H1 (cell line): ENCODE measurements around the gene SRSF7. TPM values are rescaled to one million over a fixed set of nuclear protein-coding genes. Genes with fewer than 3 reads are reported as not detected.

Experiments
- CTCF ChIA-PET: fragments of 300-600 bp; sonication (Branson Sonifier 250); formaldehyde crosslinking; loops from one replicate; lab custom pipeline; 2021; ENCODE audit not compliant: partially characterized antibody; lab: Charles Lee
- POLR2A ChIA-PET: fragments of 300-600 bp; sonication (Branson Sonifier 250); formaldehyde crosslinking; loops from one replicate; lab custom pipeline; 2021; ENCODE audit warnings: inconsistent platforms; ENCODE audit not compliant: partially characterized antibody; lab: Charles Lee
- DNase-seq, 2 experiments: peaks; one replicate each; pipeline versions ENCODE4 v3.0.0 to v3.0.0-alpha.2; 2010 to 2022; ENCODE audit warnings: low spot score in 2 of 2, low read depth in 1 of 2, mixed read lengths in 1 of 2
- FAIRE-seq: peaks from 2 replicates; lab custom pipeline; 2011; peaks lifted over from hg19 to GRCh38; lab: Jason Lieb, UNC
- H2AFZ ChIP-seq: 2 replicates; pipeline ENCODE4 v1.8.1; 2012; ENCODE audit warnings: low read length, inconsistent platforms
- H2AK5ac ChIP-seq: 2 replicates; pipeline ENCODE4 v1.6.1; 2013; ENCODE audit warnings: low read depth, low read length
- H2BK120ac ChIP-seq: replicated peaks from 2 replicates; pipeline ENCODE3; 2013; ENCODE audit warnings: low read depth, low read length, inconsistent platforms
- H2BK12ac ChIP-seq: 2 replicates; pipeline ENCODE4 v1.6.1; 2013; ENCODE audit warnings: low read depth, low read length
- H2BK15ac ChIP-seq: 2 replicates; pipeline ENCODE4 v1.6.1; 2013; ENCODE audit warnings: low read length
- H2BK20ac ChIP-seq: 2 replicates; pipeline ENCODE4 v1.6.1; 2013; ENCODE audit warnings: low read length
- H2BK5ac ChIP-seq: 2 replicates; pipeline ENCODE4 v1.6.1; 2013; ENCODE audit warnings: low read depth, low read length
- H3K14ac ChIP-seq: 2 replicates; pipeline ENCODE4 v1.6.1; 2013; ENCODE audit warnings: inconsistent platforms; ENCODE audit not compliant: insufficient read length
- H3K18ac ChIP-seq: 2 replicates; pipeline ENCODE4 v1.6.1; 2013; ENCODE audit warnings: low read length; ENCODE audit errors: extremely low read depth
- H3K23ac ChIP-seq: 2 replicates; pipeline ENCODE4 v1.6.1; 2013; ENCODE audit warnings: inconsistent platforms; ENCODE audit not compliant: insufficient read length
- H3K23me2 ChIP-seq: 2 replicates; pipeline ENCODE4 v1.6.1; 2013; ENCODE audit warnings: low read depth, low read length
- H3K27ac ChIP-seq: 2 replicates; pipeline ENCODE4 v1.6.1; 2011; ENCODE audit warnings: low read depth, low read length, inconsistent platforms
- H3K27me3 ChIP-seq, 4 experiments: replicated peaks in 1 of 4; 1 replicate in 1 of 4; 2 replicates in 3 of 4; pipeline versions ENCODE4 v1.6.1 to v1.8.1; 2011 to 2013; ENCODE audit warnings: low read length in 3 of 4, mild to moderate bottlenecking in 3 of 4, inconsistent platforms in 2 of 4, mixed read lengths in 2 of 4, moderate library complexity in 1 of 4; ENCODE audit not compliant: control insufficient read depth in 3 of 4, insufficient read depth in 3 of 4; ENCODE audit errors: extremely low read depth in 1 of 4
- H3K36me3 ChIP-seq, 4 experiments: 2 replicates each; pipeline versions ENCODE4 v1.6.1 to v1.8.1; 2011 to 2013; ENCODE audit warnings: mild to moderate bottlenecking in 4 of 4, low read length in 3 of 4, moderate library complexity in 2 of 4, control low read depth in 1 of 4, inconsistent platforms in 1 of 4; ENCODE audit not compliant: insufficient read depth in 4 of 4, control insufficient read depth in 2 of 4
- H3K4ac ChIP-seq: replicated peaks from 2 replicates; pipeline ENCODE3; 2013; ENCODE audit warnings: low read length, low read depth, mixed read lengths, inconsistent platforms; ENCODE audit not compliant: insufficient read length
- H3K4me1 ChIP-seq, 4 experiments: replicated peaks in 1 of 4; 1 replicate in 1 of 4; 2 replicates in 3 of 4; pipeline versions ENCODE4 v1.6.1 to v1.8.1; 2011 to 2013; ENCODE audit warnings: low read length in 3 of 4, inconsistent platforms in 2 of 4, mixed read lengths in 1 of 4; ENCODE audit not compliant: insufficient read depth in 4 of 4, control insufficient read depth in 3 of 4
- H3K4me2 ChIP-seq, 2 experiments: 2 replicates each; pipeline versions ENCODE4 v1.6.1 to v1.8.1; 2011 to 2013; ENCODE audit warnings: low read depth in 2 of 2, low read length in 2 of 2, control low read depth in 1 of 2, inconsistent platforms in 1 of 2, mild to moderate bottlenecking in 1 of 2; ENCODE audit not compliant: insufficient read depth in 1 of 2
- H3K4me3 ChIP-seq, 4 experiments: fragments of 200-600, 300-600 bp in 1 of 4; sonication (generic), shearing (Covaris generic), sonication (Bioruptor Twin) in 1 of 4; 2 replicates each; pipeline versions ENCODE4 v1.5.1 to v1.8.1; 2011 to 2016; ENCODE audit warnings: low read length in 4 of 4, low read depth in 3 of 4, control low read depth in 2 of 4, inconsistent platforms in 2 of 4, mild to moderate bottlenecking in 2 of 4, mixed read lengths in 1 of 4, moderate library complexity in 1 of 4; ENCODE audit not compliant: insufficient read depth in 2 of 4; ENCODE audit errors: extremely low read depth in 1 of 4
- H3K56ac ChIP-seq: replicated peaks from 2 replicates; pipeline ENCODE3; 2013; ENCODE audit warnings: low read depth, mild to moderate bottlenecking, mixed read lengths, low read length, inconsistent platforms; ENCODE audit not compliant: insufficient read length
- H3K79me1 ChIP-seq: 2 replicates; pipeline ENCODE4 v1.6.1; 2013; ENCODE audit warnings: low read depth, low read length, control low read depth
- H3K79me2 ChIP-seq, 2 experiments: 2 replicates each; pipeline versions ENCODE4 v1.6.1 to v1.8.1; 2012 to 2013; ENCODE audit warnings: low read length in 2 of 2, mild to moderate bottlenecking in 2 of 2, inconsistent platforms in 1 of 2; ENCODE audit not compliant: insufficient read depth in 2 of 2, control insufficient read depth in 1 of 2
- H3K9ac ChIP-seq, 4 experiments: replicated peaks in 1 of 4; 1 replicate in 1 of 4; 2 replicates in 3 of 4; pipeline versions ENCODE4 v1.6.1 to v1.8.1; 2011 to 2013; ENCODE audit warnings: low read depth in 3 of 4, low read length in 3 of 4, control low read depth in 2 of 4, mild to moderate bottlenecking in 2 of 4, moderate library complexity in 2 of 4, inconsistent platforms in 1 of 4; ENCODE audit errors: extremely low read depth in 1 of 4
- H3K9me3 ChIP-seq, 2 experiments: 2 replicates each; pipeline versions ENCODE4 v1.6.1 to v1.8.1; 2012 to 2013; ENCODE audit warnings: mild to moderate bottlenecking in 2 of 2, moderate library complexity in 2 of 2, control low read depth in 1 of 2, inconsistent platforms in 1 of 2, low read depth in 1 of 2, low read length in 1 of 2, mixed read lengths in 1 of 2; ENCODE audit not compliant: insufficient read depth in 2 of 2
- H4K20me1 ChIP-seq, 2 experiments: replicated peaks in 1 of 2; 2 replicates each; pipeline versions ENCODE3 to v1.8.1; 2011 to 2013; ENCODE audit warnings: inconsistent platforms in 2 of 2, low read length in 2 of 2, mild to moderate bottlenecking in 1 of 2; ENCODE audit not compliant: insufficient read depth in 2 of 2, control insufficient read depth in 1 of 2
- H4K5ac ChIP-seq: 2 replicates; pipeline ENCODE4 v1.6.1; 2013; ENCODE audit warnings: low read length, low read depth, mixed read lengths, inconsistent platforms; ENCODE audit not compliant: insufficient read length
- H4K8ac ChIP-seq: 2 replicates; pipeline ENCODE4 v1.8.0; 2013; ENCODE audit warnings: mild to moderate bottlenecking, moderate library complexity, low read length, inconsistent platforms; ENCODE audit not compliant: insufficient read depth; ENCODE audit errors: extremely low read depth
- H4K91ac ChIP-seq: replicated peaks from 2 replicates; pipeline ENCODE3; 2013; ENCODE audit warnings: low read length, mixed read lengths, inconsistent platforms; ENCODE audit not compliant: insufficient read length
- WGBS, 2 experiments: shearing (Covaris generic) in 1 of 2; methylation state at CpG; one replicate each; pipeline versions ENCODE4 v1.1.6 to v1.1.7; 2013 to 2015; ENCODE audit warnings: low lambda C conversion rate in 2 of 2, mixed read lengths in 2 of 2, inconsistent platforms in 1 of 2, low coverage in 1 of 2, missing lambda C conversion rate in 1 of 2; ENCODE audit not compliant: insufficient replicate concordance in 2 of 2, insufficient coverage in 1 of 2, insufficient read length in 1 of 2; ENCODE audit errors: extremely low coverage in 1 of 2, missing lambda C conversion rate in 1 of 2; 5-methylcytosine and 5-hydroxymethylcytosine counted together
- polyA plus RNA-seq, 7 experiments: library from polyadenylated mRNA; depleted of rRNA in 3 of 7; stranded (reverse) in 5 of 7; unstranded in 2 of 7; fragments of >200 nt in 5 of 7; fragments of 200-250 nt in 2 of 7; gene quantifications; 1 replicate in 5 of 7; 2 replicates in 1 of 7; 4 replicates in 1 of 7; pipeline versions ENCODE4 v1.2.1 to v1.2.3, GENCODE V29; 2011 to 2013; ENCODE audit warnings: missing spikeins in 2 of 7, mixed read lengths in 2 of 7
- total RNA-seq: library from RNA; stranded (reverse); fragmentation: NEBNext Ultra II Directional; extraction: Animal tissue kit (Norgen Biotek cat#: 25700); gene quantifications from 2 replicates; pipeline ENCODE4 v1.2.1, GENCODE V29; 2021

The SRSF7 gene
- total and polyA plus RNA-seq, 2 of the 8 experiments (the other 6 are each of a cell fraction or from before 2014, with no cell fraction given) = 370 to 415 TPM

- Histone ChIP-seq H3K9me3 (peaks cover 0 to 7% of the 10 kb centered on the region in 2 experiments; a peak in 1 of 4 replicates), H3K4me3 (no peak overlapping the region), H3K36me3 (peaks cover 0 to 6% (median 2%) of the 10 kb centered on the region in 4 experiments; a peak in 5 of 8 replicates), H3K79me2 (peaks cover 14 to 17% of the 10 kb centered on the region in 2 experiments), H2BK120ac (no peak overlapping the region), H2BK20ac (no peak overlapping the region), H2BK15ac (no peak overlapping the region), H3K18ac (no peak overlapping the region), H3K14ac (no peak overlapping the region), H3K79me1 (no peaks in the 10 kb centered on the region), H4K8ac (no peak overlapping the region), H3K27ac (no peak overlapping the region), H3K56ac (no peak overlapping the region), H3K4me2 (no peak overlapping the region), H2BK12ac (no peak overlapping the region), H2AK5ac (no peak overlapping the region), H3K27me3 (no peaks in the 10 kb centered on the region), H4K5ac (no peak overlapping the region), H3K9ac (no peak overlapping the region), H4K91ac (no peak overlapping the region), H3K23me2 (peaks cover 7% of the 10 kb centered on the region; the same call in 1 of the 2 replicates), H3K4me1 (peaks cover 0 to 4% (median 0%) of the 10 kb centered on the region in 4 experiments; a peak in 2 of 7 replicates), H2AFZ (no peak overlapping the region), H3K4ac (no peak overlapping the region), H2BK5ac (no peak overlapping the region), H3K23ac (no peak overlapping the region), H4K20me1 (peaks cover 7 to 8% of the 10 kb centered on the region in 2 experiments)
- CTCF ChIA-PET = interaction anchor here (0.6 kb wide), 1 partner anchor 85 kb away, joined by 5 read pairs; no protein-coding TSS in a partner anchor
- 94% methylated on average over 3 of the region's 3 CpGs; no CpG with 5 or more reads in 1 of the 2 experiments for WGBS, 2 experiments
- POLR2A ChIA-PET = interaction anchor here (1.2 to 14.7 kb wide), 2 partner anchors 12 to 21 kb away, joined by 3 to 486 read pairs; no protein-coding TSS in a partner anchor
- FAIRE-seq (no peak), DNase-seq (no peak)
Measured at GRCh38 chr2:38754506-38754905, 3.3 kb upstream of the SRSF7 start.
